Measurements from ENCODE around the gene SETD2. TPM values are rescaled to one million over a fixed set of nuclear protein-coding genes. Genes with fewer than 3 reads are reported as not detected.

The SETD2 gene
- total RNA-seq, 1 donor from 2014 or later, result 41.5 TPM

DNA sequence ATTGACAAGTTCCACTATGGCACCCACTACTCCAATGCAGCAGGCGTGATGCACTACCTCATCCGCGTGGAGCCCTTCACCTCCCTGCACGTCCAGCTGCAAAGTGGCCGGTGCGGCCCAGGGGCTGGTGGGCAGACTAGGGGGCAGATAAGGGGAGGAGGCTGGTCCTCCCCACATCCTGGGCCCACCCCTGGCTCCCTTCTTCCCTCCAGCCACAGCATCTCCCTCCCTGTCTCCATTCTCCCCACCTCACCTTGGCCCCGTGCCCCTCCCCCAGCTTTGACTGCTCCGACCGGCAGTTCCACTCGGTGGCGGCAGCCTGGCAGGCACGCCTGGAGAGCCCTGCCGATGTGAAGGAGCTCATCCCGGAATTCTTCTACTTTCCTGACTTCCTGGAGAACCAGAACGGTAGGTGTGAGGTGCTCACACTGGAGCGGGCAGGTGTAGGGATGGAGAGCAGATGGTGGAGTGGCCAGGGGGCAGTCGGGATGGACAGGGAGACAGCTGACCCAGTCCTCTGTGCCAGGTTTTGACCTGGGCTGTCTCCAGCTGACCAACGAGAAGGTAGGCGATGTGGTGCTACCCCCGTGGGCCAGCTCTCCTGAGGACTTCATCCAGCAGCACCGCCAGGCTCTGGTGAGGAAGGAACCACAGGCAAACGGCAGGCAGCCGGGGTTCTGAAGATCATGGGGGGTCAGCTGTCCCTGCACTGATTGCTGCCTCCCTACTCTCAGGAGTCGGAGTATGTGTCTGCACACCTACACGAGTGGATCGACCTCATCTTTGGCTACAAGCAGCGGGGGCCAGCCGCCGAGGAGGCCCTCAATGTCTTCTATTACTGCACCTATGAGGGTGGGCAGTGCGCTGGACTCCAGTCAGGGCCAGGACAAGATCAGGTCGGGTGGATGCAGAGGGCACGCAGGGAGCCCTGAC lies 158.4 kb downstream of the SETD2 start:
- H3K4me3 Mint-ChIP-seq, result no peak overlapping the region
- DNase-seq, result no peak
- no peaks in the 10 kb centered on the region for H3K27me3 Mint-ChIP-seq
- no peaks in the 10 kb centered on the region for H3K9me3 Mint-ChIP-seq
- peaks cover 4% of the 10 kb centered on the region for H3K4me1 Mint-ChIP-seq
- no peak overlapping the region for H3K27ac Mint-ChIP-seq
- peaks cover 56% of the 10 kb centered on the region for H3K36me3 Mint-ChIP-seq (ENCODE audit: low read depth)
- intact Hi-C loops (cut with micrococcal nuclease), result no loop called here

GRCh38 chr3:47004369-47005211 lies 159.3 kb downstream of the SETD2 start:
- Mint-ChIP-seq H3K4me1 (peaks cover 6% of the 10 kb centered on the region), H3K27me3 (no peaks in the 10 kb centered on the region), H3K9me3 (no peaks in the 10 kb centered on the region), H3K27ac (no peak overlapping the region), H3K36me3 (ENCODE audit: low read depth) (peaks cover 61% of the 10 kb centered on the region), H3K4me3 (no peak overlapping the region)
- intact Hi-C loops (cut with micrococcal nuclease), result no loop called here
- DNase-seq, result no peak

DNA sequence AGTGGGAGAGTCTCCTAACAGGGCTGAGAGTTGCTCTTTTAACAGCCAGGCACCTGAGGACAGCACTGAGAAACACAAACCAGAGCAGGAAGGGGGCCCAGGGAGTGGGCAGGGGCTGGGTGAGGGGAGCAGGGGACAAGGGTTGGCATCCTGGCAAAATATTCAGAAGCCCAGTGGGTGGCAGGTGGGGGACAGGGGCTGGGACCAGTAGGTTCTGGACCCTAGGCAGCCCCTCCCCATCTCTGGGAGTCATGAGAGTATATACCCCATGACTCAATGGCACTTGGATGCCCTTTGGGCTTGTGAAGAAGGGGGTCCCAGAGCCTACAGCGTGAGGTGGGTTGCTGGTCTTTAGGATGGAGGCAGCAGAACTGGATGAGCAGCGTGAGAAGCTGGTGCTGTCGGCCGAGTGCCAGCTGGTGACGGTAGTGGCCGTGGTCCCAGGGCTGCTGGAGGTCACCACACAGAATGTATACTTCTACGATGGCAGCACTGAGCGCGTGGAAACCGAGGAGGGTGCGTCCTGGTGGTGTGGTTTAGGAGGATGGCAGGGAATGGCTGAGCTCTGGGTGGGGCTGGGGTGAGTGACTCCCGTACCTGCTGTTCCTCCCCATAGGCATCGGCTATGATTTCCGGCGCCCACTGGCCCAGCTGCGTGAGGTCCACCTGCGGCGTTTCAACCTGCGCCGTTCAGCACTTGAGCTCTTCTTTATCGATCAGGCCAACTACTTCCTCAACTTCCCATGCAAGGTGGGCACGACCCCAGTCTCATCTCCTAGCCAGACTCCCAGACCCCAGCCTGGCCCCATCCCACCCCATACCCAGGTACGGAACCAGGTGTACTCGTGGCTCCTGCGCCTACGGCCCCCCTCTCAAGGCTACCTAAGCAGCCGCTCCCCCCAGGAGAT lies 160.2 kb downstream of the SETD2 start:
- no peak overlapping the region for H3K27ac Mint-ChIP-seq
- H3K36me3 Mint-ChIP-seq (ENCODE audit: low read depth), result peaks cover 60% of the 10 kb centered on the region
- no peak for DNase-seq
- H3K4me1 Mint-ChIP-seq, result peaks cover 6% of the 10 kb centered on the region
- no peaks in the 10 kb centered on the region for H3K9me3 Mint-ChIP-seq
- intact Hi-C loops (cut with micrococcal nuclease), result no loop called here
- H3K4me3 Mint-ChIP-seq, result no peak overlapping the region
- H3K27me3 Mint-ChIP-seq, result no peaks in the 10 kb centered on the region

- peaks cover 63% of the 10 kb centered on the region for H3K36me3 Mint-ChIP-seq (ENCODE audit: low read depth)
- intact Hi-C loops (cut with micrococcal nuclease), result no loop called here
- no peak overlapping the region for H3K4me3 Mint-ChIP-seq
- no peak for DNase-seq
- H3K4me1 Mint-ChIP-seq, result peaks cover 7% of the 10 kb centered on the region
- no peak overlapping the region for H3K27ac Mint-ChIP-seq
- no peaks in the 10 kb centered on the region for H3K27me3 Mint-ChIP-seq
- H3K9me3 Mint-ChIP-seq, result no peaks in the 10 kb centered on the region
Measured at GRCh38 chr3:47003056-47003410, 160.9 kb downstream of the SETD2 start.

DNA sequence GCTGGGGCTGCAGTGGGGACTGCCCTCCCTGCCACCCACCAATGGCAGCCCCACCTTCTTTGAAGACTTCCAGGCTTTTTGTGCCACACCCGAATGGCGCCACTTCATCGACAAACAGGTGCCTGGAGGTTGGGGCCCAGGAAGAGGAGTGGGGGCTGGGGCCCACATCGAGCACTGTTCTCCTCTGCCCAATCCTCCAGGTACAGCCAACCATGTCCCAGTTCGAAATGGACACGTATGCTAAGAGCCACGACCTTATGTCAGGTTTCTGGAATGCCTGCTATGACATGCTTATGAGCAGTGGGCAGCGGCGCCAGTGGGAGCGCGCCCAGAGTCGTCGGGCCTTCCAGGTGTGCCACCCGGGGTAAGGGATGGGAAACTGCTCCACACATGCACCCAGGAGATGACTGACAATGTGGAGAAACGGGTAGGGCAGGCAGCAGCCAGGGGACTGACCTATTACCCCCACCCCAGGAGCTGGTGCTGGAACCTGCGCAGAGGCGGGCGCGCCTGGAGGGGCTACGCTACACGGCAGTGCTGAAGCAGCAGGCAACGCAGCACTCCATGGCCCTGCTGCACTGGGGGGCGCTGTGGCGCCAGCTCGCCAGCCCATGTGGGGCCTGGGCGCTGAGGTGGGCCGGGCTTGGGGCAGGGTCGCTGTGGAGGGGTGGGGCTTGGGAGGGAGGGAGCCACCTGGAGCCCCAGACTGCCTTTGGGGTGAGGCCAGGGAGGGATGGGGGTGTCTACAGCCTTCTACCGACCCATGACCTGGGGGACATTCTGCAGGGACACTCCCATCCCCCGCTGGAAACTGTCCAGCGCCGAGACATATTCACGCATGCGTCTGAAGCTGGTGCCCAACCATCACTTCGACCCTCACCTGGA lies 161.5 kb downstream of the SETD2 start:
- H3K36me3 Mint-ChIP-seq (ENCODE audit: low read depth), result peaks cover 61% of the 10 kb centered on the region

GRCh38 chr3:47001731-47002170 lies 162.2 kb downstream of the SETD2 start:
- Mint-ChIP-seq H3K27ac (no peak overlapping the region), H3K36me3 (ENCODE audit: low read depth) (peaks cover 61% of the 10 kb centered on the region)

More for the DNA sequence above, 161.5 kb downstream of the SETD2 start:
- no peak for DNase-seq
- no peaks in the 10 kb centered on the region for H3K9me3 Mint-ChIP-seq
- no peaks in the 10 kb centered on the region for H3K27me3 Mint-ChIP-seq
- peaks cover 7% of the 10 kb centered on the region for H3K4me1 Mint-ChIP-seq
- intact Hi-C loops (cut with micrococcal nuclease), result no loop called here
- no peak overlapping the region for H3K4me3 Mint-ChIP-seq
- H3K27ac Mint-ChIP-seq, result no peak overlapping the region

GRCh38 chr3:47000922-47001730 lies 162.8 kb downstream of the SETD2 start:
- H3K27ac Mint-ChIP-seq, result peak overlapping the region; percentile 41
- no peak for DNase-seq
- no peaks in the 10 kb centered on the region for H3K9me3 Mint-ChIP-seq
- no peak overlapping the region for H3K4me3 Mint-ChIP-seq
- H3K36me3 Mint-ChIP-seq (ENCODE audit: low read depth), result peaks cover 57% of the 10 kb centered on the region
- no peaks in the 10 kb centered on the region for H3K27me3 Mint-ChIP-seq
- H3K4me1 Mint-ChIP-seq, result peaks cover 7% of the 10 kb centered on the region
- intact Hi-C loops (cut with micrococcal nuclease), result no loop called here

More at GRCh38 chr3:47001731-47002170, 162.2 kb downstream of the SETD2 start:
- H3K4me1 Mint-ChIP-seq, result peaks cover 7% of the 10 kb centered on the region
- H3K27me3 Mint-ChIP-seq, result no peaks in the 10 kb centered on the region
- no peak overlapping the region for H3K4me3 Mint-ChIP-seq
- intact Hi-C loops (cut with micrococcal nuclease), result no loop called here
- no peak for DNase-seq
- no peaks in the 10 kb centered on the region for H3K9me3 Mint-ChIP-seq

- Mint-ChIP-seq H3K4me3 (no peak overlapping the region), H3K27ac (no peak overlapping the region), H3K27me3 (no peaks in the 10 kb centered on the region), H3K4me1 (peaks cover 7% of the 10 kb centered on the region), H3K9me3 (no peaks in the 10 kb centered on the region), H3K36me3 (ENCODE audit: low read depth) (peaks cover 50% of the 10 kb centered on the region)
- no peak for DNase-seq
- intact Hi-C loops (cut with micrococcal nuclease), result no loop called here
Measured at GRCh38 chr3:47000198-47000815, 163.6 kb downstream of the SETD2 start.

DNA sequence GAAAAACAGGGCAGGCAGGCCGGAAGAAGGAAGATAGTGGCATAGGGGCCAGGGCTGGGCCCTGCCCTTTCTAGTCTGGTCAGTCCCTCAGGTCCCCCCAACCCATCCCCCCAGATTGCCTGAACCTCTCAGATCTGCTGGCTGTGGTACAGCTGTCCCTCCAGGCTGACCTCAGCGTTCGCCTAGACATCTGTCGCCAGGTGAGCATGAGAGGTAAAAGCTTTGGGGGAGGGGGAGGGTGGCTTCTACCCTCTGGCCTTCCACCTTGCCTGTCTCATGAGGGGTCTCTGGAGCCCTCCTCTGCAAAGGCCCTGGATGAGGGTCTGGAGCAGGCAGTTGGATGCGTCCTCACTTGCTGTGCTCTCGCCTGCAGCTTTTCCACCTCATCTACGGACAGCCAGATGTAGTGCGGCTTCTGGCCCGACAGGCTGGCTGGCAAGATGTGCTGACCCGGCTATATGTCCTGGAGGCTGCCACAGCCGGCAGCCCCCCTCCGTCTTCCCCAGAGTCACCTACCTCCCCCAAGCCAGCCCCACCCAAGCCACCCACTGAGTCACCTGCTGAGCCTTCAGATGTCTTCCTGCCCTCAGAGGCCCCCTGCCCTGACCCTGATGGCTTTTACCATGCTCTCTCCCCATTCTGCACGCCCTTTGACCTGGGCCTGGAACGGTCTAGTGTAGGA lies 164.3 kb downstream of the SETD2 start:
- no peaks in the 10 kb centered on the region for H3K9me3 Mint-ChIP-seq
- no peaks in the 10 kb centered on the region for H3K27me3 Mint-ChIP-seq
- no peak overlapping the region for H3K4me3 Mint-ChIP-seq
- intact Hi-C loops (cut with micrococcal nuclease), result loop anchor here (2.0 to 5.0 kb wide), 2 partner anchors 77 to 132 kb away; no protein-coding TSS in a partner anchor
- H3K27ac Mint-ChIP-seq, result no peak overlapping the region
- H3K4me1 Mint-ChIP-seq, result peaks cover 7% of the 10 kb centered on the region
- peaks cover 49% of the 10 kb centered on the region for H3K36me3 Mint-ChIP-seq (ENCODE audit: low read depth)
- DNase-seq, result no peak

DNA sequence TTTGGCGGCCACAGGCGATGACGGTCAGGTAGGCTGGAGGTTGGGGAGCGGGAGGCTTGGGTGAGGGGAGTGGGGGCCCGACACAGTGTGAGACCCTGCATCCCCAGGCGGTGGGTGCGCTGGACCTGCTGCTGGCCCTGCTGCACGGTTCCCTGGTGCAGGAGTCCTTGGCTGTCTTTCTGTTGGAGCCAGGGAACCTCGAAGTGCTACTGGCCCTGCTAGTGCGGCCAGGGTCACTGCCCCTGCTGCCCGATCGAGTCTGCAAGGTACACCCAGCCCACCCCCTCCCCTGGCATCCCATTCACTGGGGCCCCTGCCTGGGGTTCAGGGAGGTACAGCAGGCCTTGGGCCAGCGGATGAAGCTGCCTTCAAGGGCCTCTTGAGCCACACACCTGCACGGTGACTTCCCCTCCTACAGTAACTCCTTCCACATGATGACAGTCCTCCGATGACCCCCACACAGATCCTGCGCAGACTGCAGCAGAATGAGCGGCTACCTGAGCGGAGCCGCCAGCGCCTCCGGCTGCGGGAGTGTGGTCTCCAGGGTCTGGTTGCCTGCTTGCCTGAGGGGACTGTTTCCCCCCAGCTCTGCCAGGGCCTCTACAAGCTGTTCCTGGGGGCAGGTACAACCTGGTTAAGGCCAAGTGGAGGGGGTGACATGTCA lies 164.9 kb downstream of the SETD2 start:
- Mint-ChIP-seq H3K4me1 (peaks cover 10% of the 10 kb centered on the region), H3K9me3 (no peaks in the 10 kb centered on the region), H3K27ac (no peak overlapping the region), H3K36me3 (ENCODE audit: low read depth) (peaks cover 50% of the 10 kb centered on the region), H3K27me3 (no peaks in the 10 kb centered on the region), H3K4me3 (no peak overlapping the region)
- no peak for DNase-seq
- intact Hi-C loops (cut with micrococcal nuclease), result loop anchor here (2.0 to 5.0 kb wide), 2 partner anchors 76 to 132 kb away; no protein-coding TSS in a partner anchor
